ENCODE measurements around the gene IL4.
"Not testable (repeated sequence)": the region's sequence is repeated elsewhere in the genome, so short reads cannot be mapped to it uniquely, and the experiment has no call there.

The IL4 gene

GRCh38 chr5:132674671-132675506, 1.1 kb downstream of the IL4 start:
- no peak for DNase-seq

- DNase-seq: no peak
These were observed 2.3 kb downstream of the IL4 start for GRCh38 chr5:132675936-132676689.

- DNase-seq: peak; percentile 23 to 64
These were observed 3.4 kb downstream of the IL4 start for GRCh38 chr5:132677191-132677590.

- DNase-seq: no peak
These were observed 4.1 kb downstream of the IL4 start for GRCh38 chr5:132677682-132678400.

GRCh38 chr5:132678735-132679134, 4.9 kb downstream of the IL4 start:
- DNase-seq: no peak

GRCh38 chr5:132679166-132679565, 5.4 kb downstream of the IL4 start:
- no peak for DNase-seq

- no peak for DNase-seq
These were observed 6.1 kb downstream of the IL4 start for GRCh38 chr5:132679717-132680380.

- no peak for DNase-seq
These were observed 7.1 kb downstream of the IL4 start for GRCh38 chr5:132680780-132681475.

- no peak for DNase-seq
These were observed 7.7 kb downstream of the IL4 start for GRCh38 chr5:132681476-132681831.

GRCh38 chr5:132681983-132682382, 8.2 kb downstream of the IL4 start:
- DNase-seq: no peak

GRCh38 chr5:132684491-132684890, 10.7 kb downstream of the IL4 start:
- DNase-seq: no peak

GRCh38 chr5:132684922-132685720, 11.3 kb downstream of the IL4 start:
- DNase-seq: no peak

GRCh38 chr5:132686193-132686592, 12.4 kb downstream of the IL4 start:
- DNase-seq: no peak

- no peak for DNase-seq
These were observed 14.2 kb downstream of the IL4 start for GRCh38 chr5:132687995-132688394.

GRCh38 chr5:132688536-132689339, 14.9 kb downstream of the IL4 start:
- no peak for DNase-seq

GRCh38 chr5:132689513-132689912, 15.7 kb downstream of the IL4 start:
- DNase-seq: no peak

GRCh38 chr5:132690156-132690555, 16.4 kb downstream of the IL4 start:
- no peak for DNase-seq

- not testable (repeated sequence) for DNase-seq
These were observed 18.2 kb downstream of the IL4 start for GRCh38 chr5:132691755-132692631.

GRCh38 chr5:132692632-132692967, 18.8 kb downstream of the IL4 start:
- no peak for DNase-seq

GRCh38 chr5:132695956-132696355, 22.2 kb downstream of the IL4 start:
- DNase-seq: no peak

Data from SHP77 (cell line).